Stimulated activated naive CD8-positive, alpha-beta T cell treated with anti-CD3 and anti-CD28 coated beads, Interleukin-15, Interleukin-2, amounts not matched to agents 100 ng/mL and 50 ng/mL, for 24 hours (primary cell): ENCODE measurements around the gene ANAPC10.
"Not testable (repeated sequence)": the region's sequence is repeated elsewhere in the genome, so short reads cannot be mapped to it uniquely, and the experiment has no call there.

Experiments used
- H3K27ac Mint-ChIP-seq: one replicate; pipeline ENCODE4 v1.8.0; 2021; ENCODE audit warnings: mild to moderate bottlenecking, mixed read lengths
- H3K27me3 Mint-ChIP-seq: one replicate; pipeline ENCODE4 v1.8.0; 2021; ENCODE audit warnings: mixed read lengths
- H3K36me3 Mint-ChIP-seq: one replicate; pipeline ENCODE4 v1.8.0; 2021; ENCODE audit warnings: low read depth, mixed read lengths
- H3K4me1 Mint-ChIP-seq: one replicate; pipeline ENCODE4 v1.8.0; 2021; ENCODE audit warnings: low read depth, mixed read lengths
- H3K4me3 Mint-ChIP-seq: one replicate; pipeline ENCODE4 v1.8.0; 2021; ENCODE audit warnings: mild to moderate bottlenecking, mixed read lengths
- H3K9me3 Mint-ChIP-seq: one replicate; pipeline ENCODE4 v1.8.0; 2021; ENCODE audit warnings: mixed read lengths

ANAPC10 gene

GRCh38 chr4:145000656-145001055 lies 97.3 kb downstream of the ANAPC10 start:
- H3K9me3 Mint-ChIP-seq: peaks cover 36% of the 10 kb centered on the region
- H3K27ac Mint-ChIP-seq, H3K4me1 Mint-ChIP-seq, H3K4me3 Mint-ChIP-seq, H3K27me3 Mint-ChIP-seq: not testable (repeated sequence)
- H3K36me3 Mint-ChIP-seq: peaks cover 61% of the 10 kb centered on the region

GRCh38 chr4:144989306-144989705 lies 108.7 kb downstream of the ANAPC10 start:
- no peaks in the 10 kb centered on the region for H3K9me3 Mint-ChIP-seq
- H3K4me3 Mint-ChIP-seq: no peak overlapping the region
- peaks cover 15% of the 10 kb centered on the region for H3K36me3 Mint-ChIP-seq
- H3K27ac Mint-ChIP-seq: no peak overlapping the region
- H3K4me1 Mint-ChIP-seq: no peaks in the 10 kb centered on the region
- H3K27me3 Mint-ChIP-seq: no peaks in the 10 kb centered on the region

- H3K36me3 Mint-ChIP-seq: no peaks in the 10 kb centered on the region
- H3K4me1 Mint-ChIP-seq: no peaks in the 10 kb centered on the region
- no peaks in the 10 kb centered on the region for H3K27me3 Mint-ChIP-seq
- H3K9me3 Mint-ChIP-seq: no peaks in the 10 kb centered on the region
- no peak overlapping the region for H3K4me3 Mint-ChIP-seq
- no peak overlapping the region for H3K27ac Mint-ChIP-seq
Observed at GRCh38 chr4:144985531-144985930, 112.5 kb downstream of the ANAPC10 start.

GRCh38 chr4:144985014-144985413 lies 113.0 kb downstream of the ANAPC10 start:
- Mint-ChIP-seq H3K27me3 (no peaks in the 10 kb centered on the region), H3K9me3 (no peaks in the 10 kb centered on the region), H3K27ac (no peak overlapping the region), H3K36me3 (no peaks in the 10 kb centered on the region), H3K4me3 (no peak overlapping the region), H3K4me1 (no peaks in the 10 kb centered on the region)

GRCh38 chr4:144984241-144984640 lies 113.8 kb downstream of the ANAPC10 start:
- H3K9me3 Mint-ChIP-seq: no peaks in the 10 kb centered on the region
- H3K4me3 Mint-ChIP-seq: no peak overlapping the region
- no peaks in the 10 kb centered on the region for H3K36me3 Mint-ChIP-seq
- H3K4me1 Mint-ChIP-seq: no peaks in the 10 kb centered on the region
- H3K27ac Mint-ChIP-seq: no peak overlapping the region
- no peaks in the 10 kb centered on the region for H3K27me3 Mint-ChIP-seq

- H3K27ac Mint-ChIP-seq: no peak overlapping the region
- no peak overlapping the region for H3K4me3 Mint-ChIP-seq
- H3K9me3 Mint-ChIP-seq: peaks cover 9% of the 10 kb centered on the region
- no peaks in the 10 kb centered on the region for H3K27me3 Mint-ChIP-seq
- no peaks in the 10 kb centered on the region for H3K36me3 Mint-ChIP-seq
- no peaks in the 10 kb centered on the region for H3K4me1 Mint-ChIP-seq
Observed at GRCh38 chr4:144975718-144976117, 122.3 kb downstream of the ANAPC10 start.

GRCh38 chr4:144970597-144970996 lies 127.4 kb downstream of the ANAPC10 start:
- H3K27me3 Mint-ChIP-seq: no peaks in the 10 kb centered on the region
- no peak overlapping the region for H3K4me3 Mint-ChIP-seq
- no peaks in the 10 kb centered on the region for H3K36me3 Mint-ChIP-seq
- H3K27ac Mint-ChIP-seq: no peak overlapping the region
- peaks cover 9% of the 10 kb centered on the region for H3K9me3 Mint-ChIP-seq
- H3K4me1 Mint-ChIP-seq: no peaks in the 10 kb centered on the region

- H3K4me3 Mint-ChIP-seq: no peak overlapping the region
- H3K9me3 Mint-ChIP-seq: peaks cover 5% of the 10 kb centered on the region
- no peak overlapping the region for H3K27ac Mint-ChIP-seq
- no peaks in the 10 kb centered on the region for H3K36me3 Mint-ChIP-seq
- no peaks in the 10 kb centered on the region for H3K27me3 Mint-ChIP-seq
- no peaks in the 10 kb centered on the region for H3K4me1 Mint-ChIP-seq
Observed at GRCh38 chr4:144969821-144970220, 128.2 kb downstream of the ANAPC10 start.

- Mint-ChIP-seq H3K27ac (no peak overlapping the region), H3K36me3 (no peaks in the 10 kb centered on the region), H3K4me1 (no peaks in the 10 kb centered on the region), H3K4me3 (no peak overlapping the region), H3K9me3 (no peaks in the 10 kb centered on the region), H3K27me3 (no peaks in the 10 kb centered on the region)
Observed at GRCh38 chr4:144968606-144969005, 129.4 kb downstream of the ANAPC10 start.

- Mint-ChIP-seq H3K4me1 (no peaks in the 10 kb centered on the region), H3K27me3 (no peaks in the 10 kb centered on the region), H3K36me3 (no peaks in the 10 kb centered on the region), H3K4me3 (no peak overlapping the region), H3K9me3 (no peaks in the 10 kb centered on the region), H3K27ac (no peak overlapping the region)
Observed at GRCh38 chr4:144967161-144967560, 130.8 kb downstream of the ANAPC10 start.

GRCh38 chr4:144962300-144962699 lies 135.7 kb downstream of the ANAPC10 start:
- Mint-ChIP-seq H3K27ac (no peak overlapping the region), H3K9me3 (peaks cover 15% of the 10 kb centered on the region), H3K27me3 (peaks cover 9% of the 10 kb centered on the region), H3K4me1 (no peaks in the 10 kb centered on the region), H3K36me3 (peaks cover 10% of the 10 kb centered on the region), H3K4me3 (no peak overlapping the region)

- peaks cover 9% of the 10 kb centered on the region for H3K27me3 Mint-ChIP-seq
- no peak overlapping the region for H3K4me3 Mint-ChIP-seq
- H3K36me3 Mint-ChIP-seq: peaks cover 10% of the 10 kb centered on the region
- peaks cover 36% of the 10 kb centered on the region for H3K9me3 Mint-ChIP-seq
- H3K4me1 Mint-ChIP-seq: no peaks in the 10 kb centered on the region
- H3K27ac Mint-ChIP-seq: no peak overlapping the region
Observed at GRCh38 chr4:144955104-144955503, 142.9 kb downstream of the ANAPC10 start.

GRCh38 chr4:144954230-144954629 lies 143.8 kb downstream of the ANAPC10 start:
- Mint-ChIP-seq H3K36me3 (peaks cover 2% of the 10 kb centered on the region), H3K9me3 (peaks cover 27% of the 10 kb centered on the region), H3K27ac (no peak overlapping the region), H3K4me3 (no peak overlapping the region), H3K27me3 (peaks cover under 1% of the 10 kb centered on the region), H3K4me1 (no peaks in the 10 kb centered on the region)

- no peak overlapping the region for H3K4me3 Mint-ChIP-seq
- no peaks in the 10 kb centered on the region for H3K4me1 Mint-ChIP-seq
- no peaks in the 10 kb centered on the region for H3K27me3 Mint-ChIP-seq
- no peak overlapping the region for H3K27ac Mint-ChIP-seq
- H3K9me3 Mint-ChIP-seq: peaks cover 12% of the 10 kb centered on the region
- H3K36me3 Mint-ChIP-seq: no peaks in the 10 kb centered on the region
Observed at GRCh38 chr4:144948421-144948820, 149.6 kb downstream of the ANAPC10 start.

- Mint-ChIP-seq H3K4me1 (no peaks in the 10 kb centered on the region), H3K27ac (no peak overlapping the region), H3K9me3 (peaks cover 10% of the 10 kb centered on the region), H3K27me3 (no peaks in the 10 kb centered on the region), H3K4me3 (no peak overlapping the region), H3K36me3 (no peaks in the 10 kb centered on the region)
Observed at GRCh38 chr4:144948009-144948408, 150.0 kb downstream of the ANAPC10 start.
